DMS153 (cell line): ENCODE data around the gene ZC3HAV1L.
"Not testable (repeated sequence)": the region's sequence is repeated elsewhere in the genome, so short reads cannot be mapped to it uniquely, and the experiment has no call there.

Source experiments
- DNase-seq: peaks from one replicate; lab custom pipeline; 2025; lab: John Stamatoyannopoulos, UW

The ZC3HAV1L gene

DNA sequence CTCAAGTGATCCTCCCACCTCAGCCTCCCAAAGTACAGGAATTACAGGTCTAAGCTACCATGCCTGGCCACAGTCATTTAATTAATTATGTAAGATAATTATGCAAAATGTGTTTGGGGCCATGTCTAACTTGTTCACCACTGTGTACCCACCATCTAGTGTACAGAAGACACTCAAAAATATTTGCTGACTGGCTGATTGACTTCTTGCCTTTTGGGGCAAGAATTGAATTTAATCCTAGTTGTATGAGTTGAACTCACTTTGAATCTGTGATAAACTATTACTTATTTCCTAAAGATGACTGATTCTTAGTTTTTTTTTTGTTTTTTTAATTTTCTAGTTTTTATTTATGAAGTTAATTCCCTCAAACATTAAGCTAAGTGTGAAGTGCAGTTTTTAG lies 15.8 kb upstream of the ZC3HAV1L start:
- no peak for DNase-seq

GRCh38 chr7:139049936-139050335 lies 14.1 kb upstream of the ZC3HAV1L start:
- no peak for DNase-seq

DNA sequence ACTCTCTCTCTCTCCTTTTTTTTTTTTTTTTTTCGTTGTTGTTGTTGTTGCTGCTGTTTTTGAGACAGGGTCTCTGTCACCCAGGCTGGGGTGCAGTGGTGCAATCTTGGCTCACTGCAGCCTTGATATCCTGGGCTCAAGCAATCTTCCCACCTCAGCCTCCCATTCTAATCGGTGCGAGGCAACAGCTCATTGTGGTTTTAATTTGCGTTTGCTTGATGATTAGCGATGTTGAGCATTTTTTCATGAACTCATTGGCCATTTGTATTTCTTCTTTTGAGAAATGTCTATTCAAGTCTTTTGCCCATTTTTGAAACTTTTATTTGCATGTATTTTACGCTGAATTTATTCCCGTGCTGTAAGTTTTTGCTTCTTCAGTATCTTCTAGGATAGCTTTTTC lies 13.3 kb upstream of the ZC3HAV1L start:
- DNase-seq = no peak

DNA sequence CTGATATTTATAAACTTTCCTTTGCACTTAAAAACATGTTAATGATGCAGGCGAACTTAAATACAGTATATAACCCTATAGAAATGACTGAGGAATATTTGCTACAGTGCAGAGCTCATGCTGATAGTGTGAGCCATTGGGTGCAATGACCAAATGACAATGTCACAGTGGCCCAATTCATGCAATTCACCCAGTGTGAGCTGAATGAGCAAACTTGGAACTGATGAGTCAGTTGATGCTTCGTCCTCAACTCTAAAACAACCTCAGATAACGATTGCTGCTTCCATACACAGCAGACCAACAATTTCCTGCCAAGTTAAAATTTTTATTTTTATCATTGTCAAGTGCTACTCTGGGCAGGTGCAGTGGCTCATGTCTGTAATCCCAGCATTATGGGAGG lies 12.1 kb upstream of the ZC3HAV1L start:
- DNase-seq = no peak

- DNase-seq = no peak
These were observed 10.3 kb upstream of the ZC3HAV1L start for GRCh38 chr7:139046143-139046542.

- DNase-seq = no peak
These were observed 9.3 kb upstream of the ZC3HAV1L start for GRCh38 chr7:139044813-139045794.

- DNase-seq = peak; percentile 75
These were observed 8.3 kb upstream of the ZC3HAV1L start for GRCh38 chr7:139043823-139044812.

DNA sequence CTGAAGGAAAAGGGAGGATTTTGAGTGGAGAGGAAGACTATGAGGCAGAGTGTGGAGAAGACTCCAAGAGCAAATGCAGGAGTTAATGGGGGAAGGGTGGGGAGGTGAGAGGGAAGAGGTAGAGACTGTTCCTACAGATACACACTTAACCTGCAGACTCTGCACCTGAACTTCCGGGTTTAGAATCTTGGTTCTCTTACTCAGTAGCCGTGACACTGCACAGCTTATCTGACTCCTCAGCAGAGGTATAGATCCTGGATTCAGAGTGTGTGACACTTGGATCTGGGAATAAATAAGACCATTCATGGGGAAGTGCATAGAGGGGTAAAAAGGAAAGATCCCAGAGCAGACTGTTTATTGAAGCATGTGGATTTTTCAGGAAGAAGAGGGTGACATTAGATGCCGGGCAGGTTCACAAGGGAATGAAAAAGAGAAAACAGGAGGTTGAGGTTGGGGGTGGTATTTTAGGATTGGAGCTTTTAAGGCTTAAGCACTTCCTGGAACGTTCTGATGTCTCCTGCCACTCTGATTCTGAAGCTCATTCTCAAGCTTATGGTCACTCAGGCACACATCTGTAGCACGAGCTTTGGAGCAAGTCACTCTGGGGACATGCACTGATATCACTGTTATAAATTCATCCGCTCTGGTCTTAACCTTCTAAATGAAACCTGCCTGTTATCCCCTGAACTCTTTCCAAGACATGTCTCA lies 5.7 kb upstream of the ZC3HAV1L start:
- DNase-seq = peak; percentile 18

- no peak for DNase-seq
These were observed 2.8 kb upstream of the ZC3HAV1L start for GRCh38 chr7:139038691-139039090.

- no peak for DNase-seq
These were observed 1.1 kb upstream of the ZC3HAV1L start for GRCh38 chr7:139036901-139037300.

DNA sequence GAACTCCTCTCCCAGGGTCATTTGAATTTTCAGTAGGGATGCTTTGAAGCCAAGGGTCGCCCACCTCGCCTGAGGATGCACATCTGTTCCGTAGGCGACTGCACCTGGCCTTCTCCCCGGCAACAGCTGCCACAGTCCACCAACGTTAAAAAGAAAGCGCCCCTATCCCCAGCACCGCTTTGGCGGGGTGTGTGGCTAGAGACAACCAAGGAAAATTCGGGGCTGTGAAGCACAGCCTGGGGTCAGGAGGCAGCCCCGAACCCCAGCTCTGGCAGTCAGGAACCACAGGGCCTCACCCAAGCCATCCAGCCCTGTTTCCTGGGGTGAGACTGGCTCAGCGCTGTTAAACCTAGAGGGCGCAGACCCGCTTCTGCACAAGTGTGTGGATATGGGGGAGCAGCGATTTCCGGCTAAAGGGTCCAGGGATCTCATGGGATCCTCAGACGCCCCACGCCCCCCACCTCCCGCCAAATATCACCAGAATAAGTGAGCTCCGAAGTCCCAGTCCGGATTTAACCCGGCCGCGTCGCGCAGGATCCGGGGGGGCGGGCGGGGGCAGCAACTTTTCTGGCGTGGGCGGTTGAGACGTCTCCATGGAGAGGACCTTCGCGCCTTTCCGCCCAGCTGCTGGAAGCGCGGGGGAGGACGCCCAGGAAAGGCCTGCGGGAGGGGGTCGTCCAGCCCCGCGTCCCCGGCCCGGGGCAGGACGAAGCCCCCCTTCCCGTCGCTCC lies 822 bp downstream of the ZC3HAV1L start:
- no peak for DNase-seq

DNA sequence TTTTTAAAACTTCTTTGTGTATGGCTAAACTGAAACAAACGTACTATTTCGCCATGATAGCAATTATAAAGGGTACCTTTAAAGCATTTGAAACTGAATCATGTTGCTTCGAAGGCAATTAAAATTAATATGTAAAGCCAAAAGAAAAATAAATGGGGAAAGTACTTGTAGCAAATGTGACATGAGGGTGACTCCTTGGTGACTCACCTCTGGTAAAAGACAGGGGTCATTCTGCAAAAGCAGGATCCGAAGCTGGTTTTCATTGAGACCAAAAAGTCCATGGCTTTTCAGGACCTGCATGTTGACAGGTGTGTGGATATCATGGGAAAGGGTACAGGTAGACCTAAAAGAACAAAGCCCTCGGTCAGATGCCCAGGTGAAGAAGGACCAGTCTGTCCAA lies 1.5 kb downstream of the ZC3HAV1L start:
- no peak for DNase-seq

- no peak for DNase-seq
These were observed 2.3 kb downstream of the ZC3HAV1L start for GRCh38 chr7:139033346-139034114.

- DNase-seq = no peak
These were observed 3.4 kb downstream of the ZC3HAV1L start for GRCh38 chr7:139032473-139032872.

- DNase-seq = no peak
These were observed 6.5 kb downstream of the ZC3HAV1L start for GRCh38 chr7:139029353-139029752.

GRCh38 chr7:139026551-139026950 lies 9.3 kb downstream of the ZC3HAV1L start:
- DNase-seq = no peak

GRCh38 chr7:139025861-139026260 lies 10.0 kb downstream of the ZC3HAV1L start:
- not testable (repeated sequence) for DNase-seq

GRCh38 chr7:139023076-139023475 lies 12.8 kb downstream of the ZC3HAV1L start:
- DNase-seq = no peak

- no peak for DNase-seq
These were observed 13.6 kb downstream of the ZC3HAV1L start for GRCh38 chr7:139022286-139022685.

GRCh38 chr7:139018910-139019309 lies 16.9 kb downstream of the ZC3HAV1L start:
- DNase-seq = no peak
